PC-3 (cell line): ENCODE results near the gene SGMS1. TPM values are rescaled to one million over a fixed set of nuclear protein-coding genes. Genes with fewer than 3 reads are reported as not detected.
"Not testable (repeated sequence)": the region's sequence is repeated elsewhere in the genome, so short reads cannot be mapped to it uniquely, and the experiment has no call there.

Source experiments
- ATAC-seq: fragments of 200-7000 bp; cut with Tn5 transposase; 2 replicates; pipeline ENCODE4 v1.9.1; 2020; ENCODE audit warnings: mild to moderate bottlenecking, moderate library complexity
- BruUV-seq: library from RNA; stranded (reverse); fragments of 400-500 nt; replicated peaks from 2 replicates; lab custom pipeline; 2021; lab: Mats Ljungman, UMichigan
- CTCF ChIA-PET: fragments of 300-600 bp; sonication (Branson Sonifier 250); formaldehyde crosslinking; loops from one replicate; lab custom pipeline; 2022; ENCODE audit warnings: antibody characterized with exemption; lab: Charles Lee
- POLR2A ChIA-PET: fragments of 300-600 bp; sonication (Branson Sonifier 250); formaldehyde crosslinking; loops from one replicate; lab custom pipeline; 2022; ENCODE audit warnings: antibody characterized with exemption; ENCODE audit not compliant: unreplicated experiment; lab: Charles Lee
- DNase-seq: peaks from one replicate; pipeline ENCODE4 v3.0.0-alpha.2; 2015
- H2AFZ ChIP-seq: fragments of 300-600 bp; sonication (generic); 2 replicates; pipeline ENCODE4 v1.6.0; 2016; ENCODE audit warnings: antibody characterized with exemption, low read length
- H3F3A ChIP-seq: fragments of 300-600 bp; sonication (generic); one replicate; pipeline ENCODE4 v1.6.0; 2017; ENCODE audit warnings: antibody characterized with exemption, low read length, control low read depth, mild to moderate bottlenecking; ENCODE audit not compliant: unreplicated experiment
- H3K27ac ChIP-seq: fragments of 300-600 bp; sonication (generic); 2 replicates; pipeline ENCODE4 v1.5.1; 2016; ENCODE audit warnings: mild to moderate bottlenecking, low read length
- H3K27me3 ChIP-seq: fragments of 300-600 bp; sonication (generic); 2 replicates; pipeline ENCODE4 v1.6.1; 2016; ENCODE audit warnings: low read length, mixed read lengths
- H3K36me3 ChIP-seq: fragments of 300-600 bp; sonication (generic); 2 replicates; pipeline ENCODE4 v1.6.1; 2016; ENCODE audit warnings: low read depth, mixed run types, low read length, mixed read lengths
- H3K4me1 ChIP-seq: fragments of 300-600 bp; sonication (generic); 2 replicates; pipeline ENCODE4 v1.5.1; 2016; ENCODE audit warnings: low read length; ENCODE audit not compliant: insufficient read depth
- H3K4me2 ChIP-seq: fragments of 300-600 bp; sonication (generic); 2 replicates; pipeline ENCODE4 v1.6.0; 2016; ENCODE audit warnings: low read length
- H3K4me3 ChIP-seq: fragments of 300-600 bp; sonication (generic); 2 replicates; pipeline ENCODE4 v1.5.1; 2016; ENCODE audit warnings: mild to moderate bottlenecking, low read length, mixed read lengths
- H3K79me2 ChIP-seq: fragments of 300-600 bp; sonication (generic); 2 replicates; pipeline ENCODE4 v1.6.1; 2017; ENCODE audit warnings: low read length, mixed read lengths
- H3K9ac ChIP-seq: fragments of 300-600 bp; sonication (generic); 2 replicates; pipeline ENCODE4 v1.6.0; 2016; ENCODE audit warnings: mild to moderate bottlenecking, low read length
- H3K9me2 ChIP-seq: fragments of 300-600 bp; sonication (generic); replicated peaks from 2 replicates; pipeline ENCODE4 v1.6.1; 2016; ENCODE audit warnings: mixed run types, low read length, mixed read lengths
- H3K9me3 ChIP-seq: fragments of 300-600 bp; sonication (generic); 2 replicates; pipeline ENCODE4 v1.6.1; 2016; ENCODE audit warnings: low read length, mixed read lengths
- H4K20me1 ChIP-seq: fragments of 300-600 bp; sonication (generic); 2 replicates; pipeline ENCODE4 v1.6.1; 2016; ENCODE audit warnings: low read length, mixed read lengths
- CTCF ChIP-seq: fragments of 300-600 bp; sonication (generic); conservative IDR thresholded peaks from 2 replicates; pipeline ENCODE4 v1.5.1; 2017; ENCODE audit warnings: antibody characterized with exemption, low read depth, mild to moderate bottlenecking, low read length
- EZH2 ChIP-seq: fragments of 300-600 bp; sonication (generic); IDR thresholded peaks from one replicate; pipeline ENCODE4 v1.6.1; 2017; ENCODE audit warnings: antibody characterized with exemption, mild to moderate bottlenecking, low read length; ENCODE audit not compliant: unreplicated experiment
- EZH2phosphoT487 ChIP-seq: fragments of 300-600 bp; sonication (generic); IDR thresholded peaks from 2 replicates; pipeline ENCODE4 v1.6.1; 2018; ENCODE audit warnings: mild to moderate bottlenecking, antibody characterized with exemption, low read length, borderline replicate concordance
- intact Hi-C: fragments of 100-400 bp; cut with micrococcal nuclease; formaldehyde crosslinking; loops from 2 replicates; pipeline ENCODE4 v1.9.0; 2023
- total RNA-seq: library from RNA; depleted of rRNA; stranded (reverse); fragments of >200 nt; gene quantifications from 2 replicates; pipeline ENCODE4 v1.2.3, GENCODE V29; 2014

The SGMS1 gene
- total RNA-seq, 1 experiment from 2014 or later, result 61.4 TPM

- no peaks in the 10 kb centered on the region for H3K9me3 ChIP-seq
- no peak for ATAC-seq
- no peaks in the 10 kb centered on the region for H3K36me3 ChIP-seq
- ChIA-PET POLR2A (interaction anchor here (0.6 kb wide), 1 partner anchor 346 kb away, joined by 3 read pairs; no protein-coding TSS in a partner anchor), CTCF (no interaction called here)
- H3K4me3 ChIP-seq, result no peak overlapping the region
- no peak for TF ChIP-seq CTCF
- no peak for TF ChIP-seq EZH2phosphoT487
- H3K4me1 ChIP-seq, result peaks cover 5% of the 10 kb centered on the region; the same call in 1 of the 2 replicates
- H3K27ac ChIP-seq, result no peak overlapping the region
- no peaks in the 10 kb centered on the region for H3K27me3 ChIP-seq
- H3K4me2 ChIP-seq, result no peak overlapping the region
- H3K9me2 ChIP-seq, result no peaks in the 10 kb centered on the region
- H3K9ac ChIP-seq, result no peak overlapping the region
- no peaks in the 10 kb centered on the region for H3K79me2 ChIP-seq
- H2AFZ ChIP-seq, result no peak overlapping the region
- intact Hi-C loops, result no loop called here
- H4K20me1 ChIP-seq, result no peaks in the 10 kb centered on the region
- no peaks in the 10 kb centered on the region for H3F3A ChIP-seq
- BruUV-seq, result no TSS peak
- peak; percentile 51 for DNase-seq
These were observed 87.0 kb downstream of the SGMS1 start for GRCh38 chr10:50536617-50537240.

- POLR2A ChIA-PET, result interaction anchor here (0.8 kb wide), 1 partner anchor 79 kb away, joined by 4 read pairs; no protein-coding TSS in a partner anchor
- H3K9me3 ChIP-seq, H3K4me1 ChIP-seq, H3F3A ChIP-seq, H4K20me1 ChIP-seq, H3K27ac ChIP-seq, H3K79me2 ChIP-seq, H3K36me3 ChIP-seq, H2AFZ ChIP-seq, H3K4me3 ChIP-seq, H3K9ac ChIP-seq, H3K9me2 ChIP-seq, H3K4me2 ChIP-seq, BruUV-seq, intact Hi-C loops, H3K27me3 ChIP-seq, CTCF ChIA-PET: not testable (repeated sequence)
- ATAC-seq (peak; percentile 38; the same call in 1 of the 2 replicates), DNase-seq (peak; percentile 78)
These were observed 88.9 kb downstream of the SGMS1 start for GRCh38 chr10:50534748-50535376.

GRCh38 chr10:50533296-50533695 lies 90.5 kb downstream of the SGMS1 start:
- Histone ChIP-seq H3K27ac (no peak overlapping the region), H3K36me3 (no peaks in the 10 kb centered on the region), H3K27me3 (no peaks in the 10 kb centered on the region), H3K4me3 (no peak overlapping the region), H4K20me1 (no peaks in the 10 kb centered on the region), H3K9me3 (no peaks in the 10 kb centered on the region), H3K9me2 (no peaks in the 10 kb centered on the region), H3F3A (no peaks in the 10 kb centered on the region), H3K79me2 (no peaks in the 10 kb centered on the region), H3K4me2 (no peak overlapping the region), H3K4me1 (peaks cover 5% of the 10 kb centered on the region; the same call in 1 of the 2 replicates), H2AFZ (no peak overlapping the region), H3K9ac (no peak overlapping the region)
- ChIA-PET CTCF (no interaction called here), POLR2A (no interaction called here)
- no peak for TF ChIP-seq EZH2
- no peak for TF ChIP-seq EZH2phosphoT487
- TF ChIP-seq CTCF, result no peak
- no peak for ATAC-seq
- intact Hi-C loops, result no loop called here
- DNase-seq, result no peak
- no TSS peak for BruUV-seq
